ENCODE data around the gene TEX29. TPM values are rescaled to one million over a fixed set of nuclear protein-coding genes. Genes with fewer than 3 reads are reported as not detected.
A peak's percentile ranks its signal among the peaks of the same experiment; 100 is the strongest.

The TEX29 gene
- total RNA-seq, 1 experiment from 2014 or later: 0.33 TPM

GRCh38 chr13:111359930-111360329 lies 39.5 kb downstream of the TEX29 start:
- Histone ChIP-seq H2BK12ac (ENCODE audit: insufficient read length, low read depth, low read length) (no peak overlapping the region), H3K18ac (ENCODE audit: insufficient read length, low read depth, low read length) (peak overlapping the region; percentile 2), H3K79me1 (ENCODE audit: insufficient read depth, low read depth, low read length, poor library complexity, severe bottlenecking) (no peaks in the 10 kb centered on the region), H3K4me2 (ENCODE audit: insufficient read depth, insufficient read length, low read length) (no peak overlapping the region), H3K23me2 (ENCODE audit: insufficient read length, low read depth, low read length, poor library complexity, severe bottlenecking) (no peaks in the 10 kb centered on the region), H3T11ph (ENCODE audit: low read length) (no peak overlapping the region), H4K5ac (ENCODE audit: insufficient read length, low read depth, low read length) (peak overlapping the region; percentile 24), H2BK120ac (ENCODE audit: low read depth, low read length, poor library complexity, severe bottlenecking) (no peak overlapping the region), H2BK5ac (ENCODE audit: insufficient read length, low read length) (no peak overlapping the region), H4K8ac (replicated peaks; ENCODE audit: insufficient read length, low read depth, low read length) (no peak overlapping the region), H2BK20ac (ENCODE audit: low read depth, low read length, poor library complexity, severe bottlenecking) (no peak overlapping the region), H2AFZ (ENCODE audit: low read length) (no peak overlapping the region), H3K9me3 (ENCODE audit: control insufficient read depth, low read depth, low read length) (no peaks in the 10 kb centered on the region), H3K4me1 (ENCODE audit: insufficient read depth, low read length) (peaks cover 3% of the 10 kb centered on the region; the same call in 1 of the 2 replicates), H3K79me2 (ENCODE audit: insufficient read depth, low read length) (0 out of 2 replicates have a peak, but pooled peaks cover 1% of the 10 kb centered on the region), H3K56ac (ENCODE audit: insufficient read length, low read depth, low read length) (no peak overlapping the region), H3K27ac (ENCODE audit: insufficient read length, low read depth, low read length) (no peak overlapping the region), H3K14ac (ENCODE audit: insufficient read depth, low read length) (0 out of 2 replicates have a peak overlapping the region, but pooled peaks have one; percentile 33), H3K27me3 (ENCODE audit: insufficient read depth, low read length) (no peaks in the 10 kb centered on the region), H2BK15ac (ENCODE audit: low read depth, low read length) (no peak overlapping the region), H4K20me1 (ENCODE audit: control insufficient read depth, insufficient read depth, insufficient read length) (no peaks in the 10 kb centered on the region), H2AK5ac (ENCODE audit: insufficient read length, low read length) (no peak overlapping the region), H3K4ac (ENCODE audit: low read depth, low read length) (no peak overlapping the region), H3K9ac (ENCODE audit: extremely low read depth, insufficient read length, low read length) (no peak overlapping the region), H3K23ac (ENCODE audit: insufficient read length, low read depth, low read length) (no peak overlapping the region), H4K91ac (ENCODE audit: insufficient read length, low read depth, low read length) (no peak overlapping the region)
- no peak for TF ChIP-seq CTCF (conservative IDR thresholded peaks at IDR 0.05)
- peaks cover 12 to 17% of the 10 kb centered on the region in 2 experiments for H3K4me1 Mint-ChIP-seq
- no peak overlapping the region for H3K4me3 Mint-ChIP-seq
- no CpG with 5 or more reads among the region's 7 CpGs for WGBS (ENCODE audit: extremely low coverage, insufficient read length, low lambda C conversion rate)
- peaks cover 9% of the 10 kb centered on the region for H3K27me3 Mint-ChIP-seq (ENCODE audit: low read depth)
- DNase-seq: no peak
- H3K36me3 Mint-ChIP-seq (ENCODE audit: insufficient read depth in 1 of 3, low read depth in 3 of 3): no peaks in the 10 kb centered on the region
- H3K27ac Mint-ChIP-seq: peak overlapping the region in 2 of 3 experiments; percentile 21 to 31; a peak in 2 of 7 replicates
- H3K9me3 Mint-ChIP-seq: no peaks in the 10 kb centered on the region
